Measurements from ENCODE around the gene SNTG2.
"Not testable (repeated sequence)": the region's sequence is repeated elsewhere in the genome, so short reads cannot be mapped to it uniquely, and the experiment has no call there.

The SNTG2 gene

DNA sequence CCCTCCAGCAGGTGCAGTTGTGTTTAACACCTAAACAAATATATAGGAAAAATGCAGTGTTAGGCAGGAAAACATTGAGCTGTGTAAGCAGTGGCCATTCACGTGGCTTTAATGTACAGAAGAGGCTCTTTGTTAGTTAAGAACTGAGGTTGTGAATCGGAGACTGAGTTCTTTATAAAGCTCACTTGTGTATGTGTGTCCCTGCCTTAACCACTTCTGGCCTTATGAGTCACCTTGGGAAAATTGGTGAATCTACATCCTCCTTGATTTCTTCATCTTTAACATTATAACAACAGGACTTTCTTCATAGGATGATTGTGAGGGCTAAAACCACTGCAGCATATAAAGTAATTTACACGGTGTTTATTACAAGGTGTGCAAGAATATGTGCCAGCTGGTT, 274.3 kb downstream of the SNTG2 start:
- DNase-seq (ENCODE audit: low read depth): no peak
- no peak overlapping the region for H3K4me3 ChIP-seq (ENCODE audit: low read length)
- TF ChIP-seq, protein P1, sequence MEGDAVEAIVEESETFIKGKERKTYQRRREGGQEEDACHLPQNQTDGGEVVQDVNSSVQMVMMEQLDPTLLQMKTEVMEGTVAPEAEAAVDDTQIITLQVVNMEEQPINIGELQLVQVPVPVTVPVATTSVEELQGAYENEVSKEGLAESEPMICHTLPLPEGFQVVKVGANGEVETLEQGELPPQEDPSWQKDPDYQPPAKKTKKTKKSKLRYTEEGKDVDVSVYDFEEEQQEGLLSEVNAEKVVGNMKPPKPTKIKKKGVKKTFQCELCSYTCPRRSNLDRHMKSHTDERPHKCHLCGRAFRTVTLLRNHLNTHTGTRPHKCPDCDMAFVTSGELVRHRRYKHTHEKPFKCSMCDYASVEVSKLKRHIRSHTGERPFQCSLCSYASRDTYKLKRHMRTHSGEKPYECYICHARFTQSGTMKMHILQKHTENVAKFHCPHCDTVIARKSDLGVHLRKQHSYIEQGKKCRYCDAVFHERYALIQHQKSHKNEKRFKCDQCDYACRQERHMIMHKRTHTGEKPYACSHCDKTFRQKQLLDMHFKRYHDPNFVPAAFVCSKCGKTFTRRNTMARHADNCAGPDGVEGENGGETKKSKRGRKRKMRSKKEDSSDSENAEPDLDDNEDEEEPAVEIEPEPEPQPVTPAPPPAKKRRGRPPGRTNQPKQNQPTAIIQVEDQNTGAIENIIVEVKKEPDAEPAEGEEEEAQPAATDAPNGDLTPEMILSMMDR (IDR thresholded peaks at IDR 0.05; ENCODE audit: insufficient read depth, low read depth, low read length, missing control alignments): no peak

GRCh38 chr2:1226766-1227165, 276.1 kb downstream of the SNTG2 start:
- no peak for DNase-seq (ENCODE audit: low read depth)
- H3K4me3 ChIP-seq (ENCODE audit: low read length): no peak overlapping the region
- TF ChIP-seq, protein P1 (IDR thresholded peaks at IDR 0.05; ENCODE audit: insufficient read depth, low read depth, low read length, missing control alignments): no peak

DNA sequence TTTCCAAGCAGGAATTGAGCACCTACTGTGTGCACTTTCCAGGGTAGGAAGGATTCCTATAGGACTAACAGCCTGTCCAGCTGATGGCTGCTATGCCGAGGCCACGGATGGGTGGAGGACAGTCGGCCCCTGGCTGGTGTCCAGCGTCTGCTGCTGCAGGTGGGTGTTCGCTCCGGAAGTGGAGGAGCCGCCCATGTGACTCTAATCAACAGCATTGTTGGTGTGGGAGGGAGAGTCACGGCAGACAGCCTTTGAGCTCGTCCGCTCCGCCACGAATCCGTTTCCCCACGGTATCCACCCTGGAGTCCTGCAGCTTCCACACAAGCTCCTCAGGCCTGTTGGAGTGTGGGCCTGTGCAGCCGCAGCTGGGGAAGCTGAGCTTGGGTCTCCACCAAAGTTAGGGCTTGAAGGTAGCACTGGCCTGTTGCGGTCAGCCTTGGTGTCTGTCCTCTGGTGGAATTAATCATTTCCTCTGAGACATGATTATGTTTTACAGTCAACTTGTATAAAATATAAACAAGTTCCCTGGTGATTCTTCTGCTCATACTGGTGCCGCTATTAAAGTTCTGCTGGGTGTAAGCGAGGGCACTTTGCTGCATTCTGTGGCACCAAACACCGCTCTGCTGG, 276.7 kb downstream of the SNTG2 start:
- DNase-seq (ENCODE audit: low read depth): no peak
- TF ChIP-seq, protein P1 (IDR thresholded peaks at IDR 0.05; ENCODE audit: insufficient read depth, low read depth, low read length, missing control alignments): no peak
- no peak overlapping the region for H3K4me3 ChIP-seq (ENCODE audit: low read length)

- H3K4me3 ChIP-seq (ENCODE audit: low read length); DNase-seq (ENCODE audit: low read depth): not testable (repeated sequence)
Measured at GRCh38 chr2:1229596-1229995, 278.9 kb downstream of the SNTG2 start.

- no peak overlapping the region for H3K4me3 ChIP-seq (ENCODE audit: low read length)
- DNase-seq (ENCODE audit: low read depth): no peak
- TF ChIP-seq, protein P1 (IDR thresholded peaks at IDR 0.05; ENCODE audit: insufficient read depth, low read depth, low read length, missing control alignments): no peak
Measured at GRCh38 chr2:1230155-1230893, 279.7 kb downstream of the SNTG2 start.

- no peak overlapping the region for H3K4me3 ChIP-seq (ENCODE audit: low read length)
- TF ChIP-seq, protein P1 (IDR thresholded peaks at IDR 0.05; ENCODE audit: insufficient read depth, low read depth, low read length, missing control alignments): no peak
- DNase-seq (ENCODE audit: low read depth): no peak
Measured at GRCh38 chr2:1231466-1232063, 280.9 kb downstream of the SNTG2 start.

GRCh38 chr2:1233281-1233680, 282.6 kb downstream of the SNTG2 start:
- TF ChIP-seq, protein P1 (IDR thresholded peaks at IDR 0.05; ENCODE audit: insufficient read depth, low read depth, low read length, missing control alignments): no peak
- no peak overlapping the region for H3K4me3 ChIP-seq (ENCODE audit: low read length)
- DNase-seq (ENCODE audit: low read depth): no peak

All from epithelial cell of esophagus (primary cell).